ENCODE measurements around the gene ZMYM3.

GRCh38 chrX:71256856-71257255 lies 2.9 kb upstream of the ZMYM3 start:
- TF ChIP-seq CTCF (IDR thresholded peaks at IDR 0.05) (no peak), POLR2A (IDR thresholded peaks at IDR 0.05) (no peak)

Data from body of pancreas (tissue), 4 donors.